ENCODE data around the gene JMJD1C.

DNA sequence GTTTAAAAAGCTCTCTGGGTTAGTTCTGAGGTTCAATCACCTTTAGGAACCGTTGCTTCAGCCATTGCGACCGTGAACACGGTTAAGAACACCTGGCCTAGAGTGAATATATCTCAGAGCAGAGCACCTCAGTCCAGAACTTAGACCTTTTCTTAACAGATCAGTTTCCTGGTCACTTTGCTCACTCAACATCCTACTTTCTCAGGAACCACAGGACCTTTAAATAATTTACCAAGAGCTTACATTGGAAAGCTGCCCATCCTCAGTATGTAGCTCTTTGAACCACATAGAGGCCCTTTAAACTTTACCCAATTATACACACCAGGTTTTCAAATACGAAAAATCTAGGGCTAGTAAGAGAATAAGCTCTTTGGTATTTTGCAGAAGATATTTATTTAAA is 179.4 kb downstream of the JMJD1C start:
- TF ChIP-seq, protein P1, sequence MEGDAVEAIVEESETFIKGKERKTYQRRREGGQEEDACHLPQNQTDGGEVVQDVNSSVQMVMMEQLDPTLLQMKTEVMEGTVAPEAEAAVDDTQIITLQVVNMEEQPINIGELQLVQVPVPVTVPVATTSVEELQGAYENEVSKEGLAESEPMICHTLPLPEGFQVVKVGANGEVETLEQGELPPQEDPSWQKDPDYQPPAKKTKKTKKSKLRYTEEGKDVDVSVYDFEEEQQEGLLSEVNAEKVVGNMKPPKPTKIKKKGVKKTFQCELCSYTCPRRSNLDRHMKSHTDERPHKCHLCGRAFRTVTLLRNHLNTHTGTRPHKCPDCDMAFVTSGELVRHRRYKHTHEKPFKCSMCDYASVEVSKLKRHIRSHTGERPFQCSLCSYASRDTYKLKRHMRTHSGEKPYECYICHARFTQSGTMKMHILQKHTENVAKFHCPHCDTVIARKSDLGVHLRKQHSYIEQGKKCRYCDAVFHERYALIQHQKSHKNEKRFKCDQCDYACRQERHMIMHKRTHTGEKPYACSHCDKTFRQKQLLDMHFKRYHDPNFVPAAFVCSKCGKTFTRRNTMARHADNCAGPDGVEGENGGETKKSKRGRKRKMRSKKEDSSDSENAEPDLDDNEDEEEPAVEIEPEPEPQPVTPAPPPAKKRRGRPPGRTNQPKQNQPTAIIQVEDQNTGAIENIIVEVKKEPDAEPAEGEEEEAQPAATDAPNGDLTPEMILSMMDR (IDR thresholded peaks at IDR 0.05; ENCODE audit: low read depth, low read length), result no peak
- TF ChIP-seq EZH2phosphoT487 (IDR thresholded peaks at IDR 0.05; ENCODE audit: low read depth), result no peak
